Measurements from ENCODE around the gene ANKRD33. TPM values are rescaled to one million over a fixed set of nuclear protein-coding genes. Genes with fewer than 3 reads are reported as not detected.
A peak's percentile ranks its signal among the peaks of the same experiment; 100 is the strongest.

Gene ANKRD33
- total RNA-seq, 2 donors from 2014 or later: not detected

GRCh38 chr12:51866762-51867161, 21.1 kb upstream of the ANKRD33 start:
- Mint-ChIP-seq H3K9me3 (no peaks in the 10 kb centered on the region), H3K4me3 (no peak overlapping the region), H3K27me3 (peaks cover 51% of the 10 kb centered on the region)

GRCh38 chr12:51867371-51867770, 20.5 kb upstream of the ANKRD33 start:
- Mint-ChIP-seq H3K9me3 (no peaks in the 10 kb centered on the region), H3K27ac (no peak overlapping the region), H3K36me3 (ENCODE audit: low read depth) (no peaks in the 10 kb centered on the region), H3K4me1 (no peaks in the 10 kb centered on the region), H3K27me3 (peaks cover 47% of the 10 kb centered on the region), H3K4me3 (no peak overlapping the region)
- no peak for ATAC-seq (replicated peaks)

More at GRCh38 chr12:51866762-51867161, 21.1 kb upstream of the ANKRD33 start:
- ATAC-seq (replicated peaks): no peak
- Mint-ChIP-seq H3K27ac (no peak overlapping the region), H3K4me1 (no peaks in the 10 kb centered on the region), H3K36me3 (ENCODE audit: low read depth) (no peaks in the 10 kb centered on the region)

GRCh38 chr12:51867796-51868428, 20.0 kb upstream of the ANKRD33 start:
- Mint-ChIP-seq H3K36me3 (ENCODE audit: low read depth) (no peaks in the 10 kb centered on the region), H3K4me1 (no peaks in the 10 kb centered on the region), H3K9me3 (no peaks in the 10 kb centered on the region), H3K4me3 (peak overlapping the region; percentile 21), H3K27ac (no peak overlapping the region), H3K27me3 (peaks cover 50% of the 10 kb centered on the region)
- no peak for ATAC-seq (replicated peaks)

GRCh38 chr12:51868821-51869495, 18.9 kb upstream of the ANKRD33 start:
- Mint-ChIP-seq H3K36me3 (ENCODE audit: low read depth) (no peaks in the 10 kb centered on the region), H3K9me3 (no peaks in the 10 kb centered on the region), H3K27ac (no peak overlapping the region), H3K4me1 (no peaks in the 10 kb centered on the region), H3K27me3 (peaks cover 46% of the 10 kb centered on the region), H3K4me3 (peak overlapping the region; percentile 21)
- ATAC-seq (replicated peaks): no peak

- Mint-ChIP-seq H3K9me3 (no peaks in the 10 kb centered on the region), H3K27me3 (peaks cover 49% of the 10 kb centered on the region), H3K4me1 (no peaks in the 10 kb centered on the region), H3K27ac (no peak overlapping the region), H3K4me3 (no peak overlapping the region), H3K36me3 (ENCODE audit: low read depth) (no peaks in the 10 kb centered on the region)
- ATAC-seq (replicated peaks): no peak
Observed at GRCh38 chr12:51869496-51869865, 18.4 kb upstream of the ANKRD33 start.

- H3K36me3 Mint-ChIP-seq (ENCODE audit: low read depth): no peaks in the 10 kb centered on the region
- no peak for ATAC-seq (replicated peaks)
- no peaks in the 10 kb centered on the region for H3K4me1 Mint-ChIP-seq
Observed at GRCh38 chr12:51869931-51870330, 18.0 kb upstream of the ANKRD33 start.

GRCh38 chr12:51870504-51870903, 17.4 kb upstream of the ANKRD33 start:
- H3K4me1 Mint-ChIP-seq: no peaks in the 10 kb centered on the region
- ATAC-seq (replicated peaks): no peak
- H3K36me3 Mint-ChIP-seq (ENCODE audit: low read depth): no peaks in the 10 kb centered on the region
- no peaks in the 10 kb centered on the region for H3K9me3 Mint-ChIP-seq
- no peak overlapping the region for H3K27ac Mint-ChIP-seq
- H3K4me3 Mint-ChIP-seq: no peak overlapping the region
- H3K27me3 Mint-ChIP-seq: peaks cover 44% of the 10 kb centered on the region

More at GRCh38 chr12:51869931-51870330, 18.0 kb upstream of the ANKRD33 start:
- H3K27me3 Mint-ChIP-seq: peaks cover 44% of the 10 kb centered on the region
- H3K4me3 Mint-ChIP-seq: no peak overlapping the region
- no peak overlapping the region for H3K27ac Mint-ChIP-seq
- no peaks in the 10 kb centered on the region for H3K9me3 Mint-ChIP-seq

- H3K27me3 Mint-ChIP-seq: peaks cover 43% of the 10 kb centered on the region
- no peak overlapping the region for H3K27ac Mint-ChIP-seq
- no peak overlapping the region for H3K4me3 Mint-ChIP-seq
- H3K9me3 Mint-ChIP-seq: no peaks in the 10 kb centered on the region
- no peaks in the 10 kb centered on the region for H3K4me1 Mint-ChIP-seq
- no peaks in the 10 kb centered on the region for H3K36me3 Mint-ChIP-seq (ENCODE audit: low read depth)
- ATAC-seq (replicated peaks): no peak
Observed at GRCh38 chr12:51871126-51871525, 16.8 kb upstream of the ANKRD33 start.

- Mint-ChIP-seq H3K9me3 (no peaks in the 10 kb centered on the region), H3K27me3 (peaks cover 40% of the 10 kb centered on the region), H3K4me1 (no peaks in the 10 kb centered on the region), H3K36me3 (ENCODE audit: low read depth) (no peaks in the 10 kb centered on the region), H3K4me3 (no peak overlapping the region), H3K27ac (no peak overlapping the region)
- no peak for ATAC-seq (replicated peaks)
Observed at GRCh38 chr12:51871918-51872688, 15.8 kb upstream of the ANKRD33 start.

- H3K4me3 Mint-ChIP-seq: no peak overlapping the region
- peaks cover 36% of the 10 kb centered on the region for H3K27me3 Mint-ChIP-seq
- ATAC-seq (replicated peaks): no peak
- no peaks in the 10 kb centered on the region for H3K4me1 Mint-ChIP-seq
- H3K36me3 Mint-ChIP-seq (ENCODE audit: low read depth): no peaks in the 10 kb centered on the region
- no peak overlapping the region for H3K27ac Mint-ChIP-seq
- H3K9me3 Mint-ChIP-seq: no peaks in the 10 kb centered on the region
Observed at GRCh38 chr12:51872689-51872981, 15.3 kb upstream of the ANKRD33 start.

- Mint-ChIP-seq H3K9me3 (no peaks in the 10 kb centered on the region), H3K4me3 (no peak overlapping the region), H3K27ac (no peak overlapping the region), H3K36me3 (ENCODE audit: low read depth) (no peaks in the 10 kb centered on the region), H3K27me3 (peaks cover 31% of the 10 kb centered on the region), H3K4me1 (no peaks in the 10 kb centered on the region)
- no peak for ATAC-seq (replicated peaks)
Observed at GRCh38 chr12:51873251-51873994, 14.5 kb upstream of the ANKRD33 start.

- Mint-ChIP-seq H3K9me3 (no peaks in the 10 kb centered on the region), H3K27ac (no peak overlapping the region), H3K4me3 (no peak overlapping the region), H3K27me3 (peaks cover 26% of the 10 kb centered on the region), H3K36me3 (ENCODE audit: low read depth) (no peaks in the 10 kb centered on the region), H3K4me1 (no peaks in the 10 kb centered on the region)
- ATAC-seq (replicated peaks): no peak
Observed at GRCh38 chr12:51874000-51874399, 13.9 kb upstream of the ANKRD33 start.

- no peak for ATAC-seq (replicated peaks)
- H3K27ac Mint-ChIP-seq: no peak overlapping the region
- no peaks in the 10 kb centered on the region for H3K36me3 Mint-ChIP-seq (ENCODE audit: low read depth)
- no peak overlapping the region for H3K4me3 Mint-ChIP-seq
- no peaks in the 10 kb centered on the region for H3K9me3 Mint-ChIP-seq
- peaks cover 26% of the 10 kb centered on the region for H3K27me3 Mint-ChIP-seq
- no peaks in the 10 kb centered on the region for H3K4me1 Mint-ChIP-seq
Observed at GRCh38 chr12:51874486-51874885, 13.4 kb upstream of the ANKRD33 start.

- Mint-ChIP-seq H3K4me3 (no peak overlapping the region), H3K4me1 (no peaks in the 10 kb centered on the region), H3K9me3 (no peaks in the 10 kb centered on the region), H3K27ac (no peak overlapping the region), H3K36me3 (ENCODE audit: low read depth) (no peaks in the 10 kb centered on the region), H3K27me3 (peaks cover 2% of the 10 kb centered on the region)
- no peak for ATAC-seq (replicated peaks)
Observed at GRCh38 chr12:51879102-51879501, 8.8 kb upstream of the ANKRD33 start.
